ENCODE results near the gene REC8. TPM values are rescaled to one million over a fixed set of nuclear protein-coding genes. Genes with fewer than 3 reads are reported as not detected.

The REC8 gene
- total RNA-seq, 1 experiment from 2014 or later = 8.4 TPM

- POLR2A ChIA-PET (ENCODE audit: low non-redundant PET) = no interaction called here
- CTCF ChIA-PET = no interaction called here
Measured at GRCh38 chr14:24129410-24129998, 42.4 kb upstream of the REC8 start.

DNA sequence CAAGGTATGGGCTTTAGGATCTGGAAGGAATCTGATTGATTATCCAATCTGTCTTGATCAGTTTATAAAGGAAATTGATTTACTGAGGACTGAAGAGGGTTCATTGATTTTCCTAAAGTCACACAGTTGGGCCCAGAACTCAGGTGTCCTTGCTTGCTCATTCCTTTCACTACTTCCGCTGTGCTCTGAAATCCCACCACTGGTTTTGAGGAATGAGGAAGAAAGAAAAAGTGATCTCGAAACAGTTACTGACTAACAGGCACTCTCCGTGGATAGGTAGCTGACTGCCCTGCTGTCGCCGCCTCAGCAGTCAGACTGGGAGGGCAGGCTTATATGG is 41.5 kb upstream of the REC8 start, which contains the start of gene FITM1:
TSS of gene FITM1 (plus strand) at position 280 of the 337 bp plus-strand sequence. CDS start 905 bp downstream, outside the sequence.
- no peaks in the 10 kb centered on the region for H3K4me1 ChIP-seq (ENCODE audit: insufficient read depth, low read length, poor library complexity, severe bottlenecking)
- TF ChIP-seq EZH2 (IDR thresholded peaks at IDR 0.05; ENCODE audit: borderline replicate concordance, low read depth, low read length, poor library complexity, severe bottlenecking) = no peak
- no peak for TF ChIP-seq CTCF (conservative IDR thresholded peaks at IDR 0.05; ENCODE audit: low read depth, low read length)
- no peak within 1 kb of the TSS for H3K4me3 ChIP-seq (ENCODE audit: low read depth, low read length, poor library complexity, severe bottlenecking)
- no peaks in the 10 kb centered on the region for H3K9me3 ChIP-seq (ENCODE audit: low read depth, low read length, poor library complexity, severe bottlenecking)
- no TSS peak for BruUV-seq (replicated peaks)
- POLR2A ChIA-PET (ENCODE audit: low non-redundant PET) = interaction anchor here (0.6 kb wide), 1 partner anchor 191 kb away, joined by 4 read pairs; no protein-coding TSS in a partner anchor
- CTCF ChIA-PET = no interaction called here
- H3K36me3 ChIP-seq (ENCODE audit: insufficient read depth, low read length, poor library complexity, severe bottlenecking) = no peaks in the 10 kb centered on the region
- DNase-seq (ENCODE audit: low spot score) = no peak
- no peaks in the 10 kb centered on the region for H3K27me3 ChIP-seq (replicated peaks; ENCODE audit: insufficient read depth, low read depth, low read length, poor library complexity)
- intact Hi-C loops (cut with micrococcal nuclease; ENCODE audit: unreplicated experiment) = no loop called here
- no peak within 1 kb of the TSS for H3K27ac ChIP-seq (ENCODE audit: low read depth, low read length, poor library complexity, severe bottlenecking)

More at GRCh38 chr14:24129410-24129998, 42.4 kb upstream of the REC8 start:
- intact Hi-C loops (cut with micrococcal nuclease; ENCODE audit: unreplicated experiment) = no loop called here
- Histone ChIP-seq H3K36me3 (ENCODE audit: insufficient read depth, low read length, poor library complexity, severe bottlenecking) (no peaks in the 10 kb centered on the region), H3K27ac (ENCODE audit: low read depth, low read length, poor library complexity, severe bottlenecking) (no peak overlapping the region), H3K4me1 (ENCODE audit: insufficient read depth, low read length, poor library complexity, severe bottlenecking) (no peaks in the 10 kb centered on the region), H3K4me3 (ENCODE audit: low read depth, low read length, poor library complexity, severe bottlenecking) (no peak overlapping the region), H3K9me3 (ENCODE audit: low read depth, low read length, poor library complexity, severe bottlenecking) (no peaks in the 10 kb centered on the region), H3K27me3 (replicated peaks; ENCODE audit: insufficient read depth, low read depth, low read length, poor library complexity) (no peaks in the 10 kb centered on the region)
- TF ChIP-seq EZH2 (IDR thresholded peaks at IDR 0.05; ENCODE audit: borderline replicate concordance, low read depth, low read length, poor library complexity, severe bottlenecking) = no peak
- no peak for TF ChIP-seq CTCF (conservative IDR thresholded peaks at IDR 0.05; ENCODE audit: low read depth, low read length)
- no TSS peak for BruUV-seq (replicated peaks)
- no peak for DNase-seq (ENCODE audit: low spot score)

DNA sequence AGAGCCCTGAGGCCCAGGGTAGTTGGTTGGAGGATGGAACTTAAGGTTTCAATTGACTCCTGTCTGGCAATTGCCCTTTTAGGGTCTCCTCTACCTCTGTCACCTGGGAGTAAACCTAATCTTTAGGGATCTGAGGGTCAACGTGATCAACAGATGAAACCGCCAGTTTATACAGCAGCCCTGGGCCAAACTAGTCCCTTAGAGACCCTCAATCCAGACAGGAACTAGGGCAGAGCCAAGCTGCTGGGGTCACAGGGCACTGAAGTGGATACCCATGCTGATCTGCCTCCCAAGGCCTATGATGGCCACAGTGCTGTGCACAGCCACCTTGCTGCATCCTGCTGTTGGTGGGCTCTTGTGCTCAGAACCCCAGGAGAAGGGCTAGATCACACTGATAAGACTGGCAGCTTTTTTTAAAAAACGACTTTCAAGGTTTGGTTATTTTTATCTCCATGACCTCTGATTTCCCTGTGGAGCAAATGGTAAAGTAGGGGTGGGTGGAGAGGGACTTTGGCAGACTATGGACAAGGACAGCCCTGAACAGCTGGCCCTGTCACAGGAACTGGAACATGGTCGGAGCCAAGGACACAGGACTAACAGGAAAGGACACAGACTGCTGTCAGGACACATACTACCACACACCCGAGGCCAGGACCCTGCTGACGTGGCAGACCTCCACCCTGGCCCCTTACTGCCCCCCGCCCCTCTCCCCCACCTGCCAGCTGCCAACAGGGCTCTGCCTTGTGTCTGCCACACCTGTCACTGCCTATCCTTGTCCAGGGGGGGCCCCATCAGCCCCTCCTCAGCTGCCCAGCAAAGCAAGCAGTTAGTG is 40.9 kb upstream of the REC8 start:
- POLR2A ChIA-PET (ENCODE audit: low non-redundant PET) = interaction anchor here (0.6 kb wide), 1 partner anchor 190 kb away, joined by 4 read pairs; no protein-coding TSS in a partner anchor

More for the DNA sequence above, 40.9 kb upstream of the REC8 start:
- BruUV-seq (replicated peaks) = no TSS peak
- Histone ChIP-seq H3K9me3 (ENCODE audit: low read depth, low read length, poor library complexity, severe bottlenecking) (no peaks in the 10 kb centered on the region), H3K4me1 (ENCODE audit: insufficient read depth, low read length, poor library complexity, severe bottlenecking) (no peaks in the 10 kb centered on the region), H3K27me3 (replicated peaks; ENCODE audit: insufficient read depth, low read depth, low read length, poor library complexity) (no peaks in the 10 kb centered on the region), H3K36me3 (ENCODE audit: insufficient read depth, low read length, poor library complexity, severe bottlenecking) (no peaks in the 10 kb centered on the region), H3K27ac (ENCODE audit: low read depth, low read length, poor library complexity, severe bottlenecking) (no peak overlapping the region), H3K4me3 (ENCODE audit: low read depth, low read length, poor library complexity, severe bottlenecking) (no peak overlapping the region)
- DNase-seq (ENCODE audit: low spot score) = no peak
- intact Hi-C loops (cut with micrococcal nuclease; ENCODE audit: unreplicated experiment) = no loop called here
- CTCF ChIA-PET = no interaction called here
- no peak for TF ChIP-seq CTCF (conservative IDR thresholded peaks at IDR 0.05; ENCODE audit: low read depth, low read length)
- no peak for TF ChIP-seq EZH2 (IDR thresholded peaks at IDR 0.05; ENCODE audit: borderline replicate concordance, low read depth, low read length, poor library complexity, severe bottlenecking)
